Astrocyte of the cerebellum (primary cell): ENCODE measurements around the gene AQP12A.

Experiments used
- DNase-seq: peaks from one replicate; pipeline ENCODE4 v3.0.0-alpha.2; 2011; ENCODE audit warnings: low read depth
- H3K4me3 ChIP-seq: 2 replicates; pipeline ENCODE4 v1.5.1; 2011; ENCODE audit warnings: mild to moderate bottlenecking, low read depth, low read length, moderate library complexity
- in situ Hi-C: cut with HindIII; loops from 2 replicates; pipeline ENCODE4 v1.10.0; 2017; ENCODE audit warnings: low sequenced_read_pairs
- TF ChIP-seq, protein P1 (sequence below): IDR thresholded peaks from 2 replicates; pipeline ENCODE4 v1.5.1; 2012; ENCODE audit warnings: low read length, low read depth, moderate library complexity, mild to moderate bottlenecking; ENCODE audit errors: missing control alignments

AQP12A gene

DNA sequence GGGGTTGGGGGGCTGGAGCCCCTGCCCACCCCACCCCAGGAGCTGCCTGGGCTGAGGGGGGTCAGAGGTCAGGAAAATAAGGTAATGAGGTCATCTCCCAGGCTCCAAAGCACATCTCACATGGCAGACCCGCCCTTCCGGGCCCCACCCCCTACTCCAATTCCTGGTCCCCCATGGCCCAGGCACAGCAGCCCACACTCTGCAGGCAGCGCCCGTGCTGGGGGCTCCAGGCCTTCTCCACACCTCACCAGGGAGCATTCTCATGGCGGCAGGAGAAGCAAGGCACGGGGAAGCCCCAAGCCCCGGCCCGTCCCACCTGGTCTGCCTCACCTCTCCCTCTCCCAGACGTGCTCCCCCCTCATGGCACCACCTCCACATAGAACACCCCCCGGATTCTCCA, 43.8 kb downstream of the AQP12A start:
- no peak overlapping the region for H3K4me3 ChIP-seq
- no peak for DNase-seq
- TF ChIP-seq, protein P1, sequence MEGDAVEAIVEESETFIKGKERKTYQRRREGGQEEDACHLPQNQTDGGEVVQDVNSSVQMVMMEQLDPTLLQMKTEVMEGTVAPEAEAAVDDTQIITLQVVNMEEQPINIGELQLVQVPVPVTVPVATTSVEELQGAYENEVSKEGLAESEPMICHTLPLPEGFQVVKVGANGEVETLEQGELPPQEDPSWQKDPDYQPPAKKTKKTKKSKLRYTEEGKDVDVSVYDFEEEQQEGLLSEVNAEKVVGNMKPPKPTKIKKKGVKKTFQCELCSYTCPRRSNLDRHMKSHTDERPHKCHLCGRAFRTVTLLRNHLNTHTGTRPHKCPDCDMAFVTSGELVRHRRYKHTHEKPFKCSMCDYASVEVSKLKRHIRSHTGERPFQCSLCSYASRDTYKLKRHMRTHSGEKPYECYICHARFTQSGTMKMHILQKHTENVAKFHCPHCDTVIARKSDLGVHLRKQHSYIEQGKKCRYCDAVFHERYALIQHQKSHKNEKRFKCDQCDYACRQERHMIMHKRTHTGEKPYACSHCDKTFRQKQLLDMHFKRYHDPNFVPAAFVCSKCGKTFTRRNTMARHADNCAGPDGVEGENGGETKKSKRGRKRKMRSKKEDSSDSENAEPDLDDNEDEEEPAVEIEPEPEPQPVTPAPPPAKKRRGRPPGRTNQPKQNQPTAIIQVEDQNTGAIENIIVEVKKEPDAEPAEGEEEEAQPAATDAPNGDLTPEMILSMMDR: no peak
- in situ Hi-C loops: loop anchor here (5.0 kb wide), 1 partner anchor 62 kb away; no protein-coding TSS in a partner anchor

- TF ChIP-seq, protein P1: no peak
- DNase-seq: no peak
- in situ Hi-C loops: loop anchor here (5.0 kb wide), 1 partner anchor 61 kb away; no protein-coding TSS in a partner anchor
- H3K4me3 ChIP-seq: no peak overlapping the region
Observed at GRCh38 chr2:240736281-240737250, 44.9 kb downstream of the AQP12A start.

- DNase-seq: no peak
- in situ Hi-C loops: loop anchor here (5.0 kb wide), 1 partner anchor 60 kb away; no protein-coding TSS in a partner anchor
- no peak overlapping the region for H3K4me3 ChIP-seq
- TF ChIP-seq, protein P1: no peak
Observed at GRCh38 chr2:240737512-240737911, 45.8 kb downstream of the AQP12A start.

DNA sequence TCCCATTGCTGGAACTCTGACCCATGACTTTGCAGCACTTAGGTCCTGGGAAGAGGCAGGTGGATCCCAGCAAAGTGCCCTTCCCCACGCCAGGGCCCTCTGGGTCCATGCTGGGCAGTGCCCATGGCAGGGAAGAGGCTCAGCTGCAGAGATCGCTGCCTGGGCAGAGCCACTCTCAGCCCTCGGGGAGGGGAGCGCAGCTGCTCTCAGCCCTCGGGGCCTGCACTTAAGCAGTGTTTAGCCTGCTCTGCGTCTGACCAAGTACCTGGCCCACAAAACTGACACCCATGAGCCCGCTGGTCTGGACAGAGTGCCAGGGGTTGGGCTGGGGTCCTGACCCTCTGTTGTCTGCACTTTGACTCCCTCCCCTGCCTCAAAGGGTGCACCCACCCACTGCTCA, 46.3 kb downstream of the AQP12A start:
- TF ChIP-seq, protein P1: no peak
- H3K4me3 ChIP-seq: no peak overlapping the region
- no peak for DNase-seq
- in situ Hi-C loops: loop anchor here (5.0 kb wide), 1 partner anchor 59 kb away; no protein-coding TSS in a partner anchor

DNA sequence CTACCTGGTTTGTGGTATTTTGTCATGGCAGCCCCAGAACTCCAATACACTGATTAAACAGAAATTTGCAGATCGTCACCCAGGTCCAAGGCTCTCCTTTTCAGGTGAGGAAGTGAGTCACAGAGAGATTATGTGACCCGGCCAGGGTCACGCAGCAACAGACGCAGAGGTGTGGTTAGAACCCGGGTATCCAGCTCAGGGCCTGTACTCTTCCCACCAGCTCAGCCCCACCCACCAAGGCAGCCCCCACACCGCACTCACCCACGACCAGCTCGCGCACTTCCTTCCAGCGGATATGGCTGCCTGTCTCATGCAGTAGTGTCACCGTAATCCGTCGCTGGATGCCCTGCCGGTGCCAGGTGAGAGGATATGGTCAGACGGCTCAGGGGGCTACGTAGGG, 48.1 kb downstream of the AQP12A start:
- TF ChIP-seq, protein P1: no peak
- DNase-seq: no peak
- in situ Hi-C loops: loop anchor here (5.0 kb wide), 1 partner anchor 58 kb away; no protein-coding TSS in a partner anchor
- no peak overlapping the region for H3K4me3 ChIP-seq

DNA sequence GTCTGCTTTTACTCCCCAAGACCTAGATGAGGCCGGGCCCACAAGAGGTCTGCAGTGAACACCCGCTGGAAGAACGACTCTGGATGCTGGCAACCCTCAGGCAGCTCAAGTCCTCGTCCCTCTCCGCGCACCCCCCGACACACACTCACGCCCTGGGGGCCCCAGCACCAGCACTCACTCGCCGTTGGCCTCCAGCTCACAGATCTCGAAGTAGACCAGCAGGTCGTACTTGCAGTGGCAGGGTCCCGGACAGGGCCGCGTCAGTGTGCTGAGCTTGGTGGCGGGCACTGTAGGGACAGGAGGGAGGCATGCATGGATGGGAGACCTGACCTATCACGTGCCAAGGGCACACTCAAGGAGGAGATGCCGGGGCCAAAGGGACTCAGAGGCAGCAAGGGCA, 49.4 kb downstream of the AQP12A start:
- DNase-seq: no peak
- no peak overlapping the region for H3K4me3 ChIP-seq
- in situ Hi-C loops: no loop called here
- TF ChIP-seq, protein P1: no peak
